Liver (tissue), 3 donors: ENCODE data around the gene CCDC60.

Experiments used
- EGR1 ChIP-seq, 2 donors: IDR thresholded peaks; 2 replicates each; pipeline ENCODE4 v1.6.1; 2016 to 2018; ENCODE audit warnings: antibody characterized with exemption in 2 of 2, low read depth in 2 of 2
- JUND ChIP-seq, 2 donors: IDR thresholded peaks; 2 replicates each; pipeline ENCODE4 v1.6.1; 2016; ENCODE audit warnings: antibody characterized with exemption in 2 of 2
- RAD21 ChIP-seq, 2 donors: IDR thresholded peaks; 2 replicates each; pipeline ENCODE4 v1.6.1; 2016; ENCODE audit warnings: antibody characterized with exemption in 2 of 2, mild to moderate bottlenecking in 2 of 2
- YY1 ChIP-seq: IDR thresholded peaks from 2 replicates; pipeline ENCODE4 v1.6.1; 2016; ENCODE audit warnings: antibody characterized with exemption, mild to moderate bottlenecking
- TF ChIP-seq, protein P1 (sequence below): fragments of 150-350 bp; IDR thresholded peaks from 2 replicates; pipeline ENCODE4 v1.5.1; 2017; ENCODE audit warnings: improper control_type of control experiment, low read depth, low read length; ENCODE audit not compliant: missing input control
- donor health status: healthy.
- donor health status: healthy.

DNA sequence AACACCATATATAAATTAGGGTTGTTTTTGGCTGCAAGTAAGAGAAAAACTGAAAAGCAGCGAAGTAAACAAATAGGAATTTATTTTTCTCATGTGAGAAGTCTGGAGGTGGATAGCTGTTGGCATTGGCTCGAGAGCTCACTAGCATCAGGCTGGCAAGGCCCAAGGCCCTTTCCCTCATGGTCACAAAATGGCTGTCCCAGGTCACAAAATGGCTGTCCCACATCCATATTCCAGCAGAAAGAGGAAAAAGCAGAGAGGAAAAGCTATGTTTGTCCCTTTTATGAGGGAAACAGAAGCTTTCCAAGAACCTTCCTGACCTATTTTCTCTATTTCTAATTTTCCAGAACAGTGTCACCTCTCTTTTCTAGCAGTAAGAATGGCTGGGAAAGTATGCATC, 7.5 kb downstream of the CCDC60 start:
- TF ChIP-seq, protein P1, sequence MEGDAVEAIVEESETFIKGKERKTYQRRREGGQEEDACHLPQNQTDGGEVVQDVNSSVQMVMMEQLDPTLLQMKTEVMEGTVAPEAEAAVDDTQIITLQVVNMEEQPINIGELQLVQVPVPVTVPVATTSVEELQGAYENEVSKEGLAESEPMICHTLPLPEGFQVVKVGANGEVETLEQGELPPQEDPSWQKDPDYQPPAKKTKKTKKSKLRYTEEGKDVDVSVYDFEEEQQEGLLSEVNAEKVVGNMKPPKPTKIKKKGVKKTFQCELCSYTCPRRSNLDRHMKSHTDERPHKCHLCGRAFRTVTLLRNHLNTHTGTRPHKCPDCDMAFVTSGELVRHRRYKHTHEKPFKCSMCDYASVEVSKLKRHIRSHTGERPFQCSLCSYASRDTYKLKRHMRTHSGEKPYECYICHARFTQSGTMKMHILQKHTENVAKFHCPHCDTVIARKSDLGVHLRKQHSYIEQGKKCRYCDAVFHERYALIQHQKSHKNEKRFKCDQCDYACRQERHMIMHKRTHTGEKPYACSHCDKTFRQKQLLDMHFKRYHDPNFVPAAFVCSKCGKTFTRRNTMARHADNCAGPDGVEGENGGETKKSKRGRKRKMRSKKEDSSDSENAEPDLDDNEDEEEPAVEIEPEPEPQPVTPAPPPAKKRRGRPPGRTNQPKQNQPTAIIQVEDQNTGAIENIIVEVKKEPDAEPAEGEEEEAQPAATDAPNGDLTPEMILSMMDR, result no peak
- TF ChIP-seq YY1 (no peak), EGR1 (IDR thresholded peaks at IDR 0.05; ENCODE audit: low read depth in 2 of 2) (no peak), RAD21 (IDR thresholded peaks at IDR 0.05) (no peak), JUND (IDR thresholded peaks at IDR 0.05) (no peak)
